ENCODE results near the gene ZNF232. TPM values are rescaled to one million over a fixed set of nuclear protein-coding genes. Genes with fewer than 3 reads are reported as not detected.

ZNF232 gene
- 7.2 and 7.3 TPM in 2 replicates for total RNA-seq

DNA sequence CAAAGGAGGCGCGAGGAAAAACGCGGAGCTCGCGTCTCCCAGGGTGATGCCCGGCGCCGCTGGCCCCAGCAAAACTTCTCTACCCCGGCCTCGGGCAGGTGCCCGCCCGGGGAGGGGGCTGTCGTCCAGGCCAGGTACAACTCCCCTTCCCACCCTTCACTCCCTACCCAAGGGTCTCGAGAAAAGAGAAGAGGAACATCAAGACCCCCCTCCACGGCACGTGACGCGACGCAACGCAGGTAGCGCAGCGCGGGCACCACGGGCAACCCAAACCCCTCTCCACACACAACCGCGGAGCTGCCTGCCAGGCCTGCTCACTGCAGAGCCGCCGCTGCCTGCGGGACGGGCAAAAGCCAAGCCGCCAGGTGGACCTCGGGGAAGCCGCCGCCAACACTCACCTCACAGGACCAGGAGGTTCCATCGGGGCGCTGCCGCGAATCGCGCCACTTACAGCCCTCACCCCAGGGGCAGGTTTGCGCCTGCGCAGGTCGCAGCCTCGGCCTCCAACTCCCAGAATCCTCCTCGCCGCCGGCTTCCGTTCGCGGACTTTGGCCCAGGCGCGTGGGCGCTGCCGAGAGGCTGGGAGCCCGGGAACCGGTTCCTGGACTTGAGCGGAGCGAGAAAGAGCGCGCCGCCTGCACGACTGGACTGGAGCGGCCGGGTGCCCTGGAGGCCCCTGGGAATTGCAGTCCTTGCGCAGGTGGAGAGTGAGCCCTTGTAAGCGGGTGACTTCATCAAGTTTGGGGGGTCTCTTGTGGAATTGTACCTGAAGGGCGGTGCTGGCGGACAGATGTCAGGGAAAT lies at the start of gene ZNF232:
ZNF232 (minus strand) TSS at position 477 of the 803 bp plus-strand sequence; CDS start at position 421, 56 bp downstream.

DNA sequence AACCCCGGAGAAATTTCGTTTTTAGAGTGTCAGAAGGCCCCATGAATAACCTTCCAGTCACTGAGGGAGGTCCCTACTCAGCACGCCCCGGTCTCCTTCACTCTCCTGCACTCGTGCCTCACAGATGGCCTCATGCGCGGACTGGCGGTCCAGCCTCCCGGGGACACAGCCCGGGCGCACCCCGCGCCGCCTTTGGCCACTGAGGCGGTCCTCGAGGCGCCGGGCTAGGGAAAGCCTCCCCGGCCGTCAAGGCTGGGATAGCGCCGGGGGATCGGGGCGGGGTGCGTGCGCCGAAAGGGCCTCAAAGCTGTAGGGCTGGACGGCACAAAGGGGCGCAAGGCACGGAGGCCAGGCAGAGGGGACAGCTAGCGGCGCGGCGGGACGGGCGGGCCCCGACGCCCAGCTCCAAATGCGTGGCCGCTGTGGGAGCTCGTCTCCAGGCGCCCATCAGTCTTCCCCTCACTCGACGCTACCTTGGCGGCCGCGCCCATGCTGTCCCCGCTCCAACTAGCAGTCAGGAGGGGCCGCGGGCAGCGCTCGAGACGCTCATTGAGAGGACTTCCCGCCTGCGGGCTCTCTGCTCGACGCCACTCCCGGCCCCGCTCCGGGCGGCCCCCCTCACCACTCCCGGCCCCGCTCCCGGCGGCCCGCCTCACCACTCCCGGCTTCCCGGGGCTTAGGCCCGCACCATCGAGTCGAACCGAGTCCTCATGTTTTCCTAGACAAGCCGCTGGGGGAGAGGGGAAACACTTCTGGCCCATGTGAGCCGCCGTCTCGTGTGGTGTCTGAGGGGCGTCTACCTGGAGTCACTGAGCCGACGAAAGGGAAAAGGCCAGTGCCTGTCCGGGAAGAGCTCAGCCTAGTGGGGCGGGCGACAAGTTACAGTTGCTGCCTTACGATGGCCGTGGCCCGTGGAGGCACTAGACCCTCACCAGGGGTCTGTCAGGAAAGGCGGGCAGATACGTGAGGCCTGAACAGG lies 4.3 kb upstream of the ZNF232 start, which contains the start of gene USP6:
USP6 (plus strand) TSS at position 360 of the 979 bp plus-strand sequence. CDS start 14,336 bp downstream, outside the sequence.

DNA sequence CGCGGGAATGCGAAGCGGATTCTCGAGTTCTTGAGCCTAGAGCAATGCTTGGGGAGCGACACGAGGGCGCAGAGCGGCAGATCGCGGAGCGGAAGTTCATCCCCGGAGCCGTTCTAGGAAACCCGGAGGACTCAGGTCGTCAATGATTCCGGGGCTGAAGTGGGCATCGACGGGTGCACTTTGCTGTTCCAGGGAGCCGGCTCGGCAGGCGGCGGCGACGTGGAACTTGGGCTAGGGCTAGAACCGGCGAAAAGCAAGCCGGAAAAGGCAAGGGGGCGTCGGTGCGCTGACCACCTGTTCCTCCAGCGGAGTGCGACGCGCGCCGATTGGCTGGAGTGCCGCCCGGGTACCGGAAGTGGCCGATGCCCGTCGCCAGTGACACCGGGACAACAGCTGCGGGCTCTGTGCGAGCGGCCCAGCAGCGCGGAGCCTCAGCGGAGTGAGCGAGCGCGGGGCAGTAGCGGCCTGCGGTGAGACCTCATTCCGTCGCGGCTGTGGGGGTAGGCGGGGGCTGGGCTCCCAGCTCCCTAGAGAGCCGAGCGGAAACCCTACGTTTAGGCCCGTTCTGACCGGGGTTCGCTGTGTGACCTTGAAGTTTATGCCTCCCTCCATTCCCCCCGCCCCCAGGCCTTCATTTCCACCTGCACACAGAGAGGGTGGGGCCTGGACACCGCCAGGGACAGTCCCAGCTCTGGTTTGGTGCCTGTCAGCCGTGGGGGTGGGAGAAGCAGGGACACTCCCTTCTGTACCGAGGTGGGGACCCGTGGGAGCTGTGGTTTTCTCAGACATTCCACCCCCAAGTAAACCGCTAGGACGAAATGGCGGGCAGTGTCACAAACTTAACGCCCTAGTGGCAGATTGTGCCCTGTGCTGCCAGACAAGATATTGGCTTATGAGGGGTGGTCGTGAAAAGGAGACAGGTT lies 33.3 kb downstream of the ZNF232 start, which contains the start of gene ZFP3:
ZFP3 (plus strand) TSS at position 362 of the 923 bp plus-strand sequence. CDS start 13,038 bp downstream, outside the sequence.

Small RNA genes lying within 50 kb of the gene (small RNA-seq; reads per million reads assigned to genes)
- gene AC012146.4: not detected

Other genes with a start within 250 kb of the ZNF232 start
- 0.37 and 0.59 TPM in 2 replicates for gene C17orf107, start 212.3 kb downstream of the ZNF232 start, total RNA-seq
- gene CHRNE, start 208.8 kb downstream of the ZNF232 start, total RNA-seq: 0.37 TPM in 1 of 2 replicates, not detected in the other
- not detected in 2 replicates for gene GP1BA, start 179.6 kb downstream of the ZNF232 start, total RNA-seq
- gene SLC25A11, start 171.8 kb downstream of the ZNF232 start, total RNA-seq: 50.0 and 50.2 TPM in 2 replicates
- gene RNF167, start 171.6 kb downstream of the ZNF232 start, total RNA-seq: 29.4 and 29.9 TPM in 2 replicates
- gene PFN1, start 163.3 kb downstream of the ZNF232 start, total RNA-seq: 412 and 494 TPM in 2 replicates
- 1.1 and 1.6 TPM in 2 replicates for gene ENO3, start 160.8 kb downstream of the ZNF232 start, total RNA-seq
- gene SPAG7, start 144.1 kb downstream of the ZNF232 start, total RNA-seq: 30.1 and 37.5 TPM in 2 replicates
- 10.3 and 20.3 TPM in 2 replicates for gene CAMTA2, start 124.2 kb downstream of the ZNF232 start, total RNA-seq
- gene INCA1, start 114.4 kb downstream of the ZNF232 start, total RNA-seq: 0.37 TPM in 1 of 2 replicates, not detected in the other
- 38.6 and 50.8 TPM in 2 replicates for gene KIF1C, start 113.9 kb downstream of the ZNF232 start, total RNA-seq
- gene SLC52A1, start 76.5 kb downstream of the ZNF232 start, total RNA-seq: under 0.01 TPM in 1 of 2 replicates, not detected in the other
- 1.5 and 2.0 TPM in 2 replicates for gene ZFP3, start 33.4 kb downstream of the ZNF232 start, total RNA-seq
- not detected in 2 replicates for gene USP6, start 4.2 kb upstream of the ZNF232 start, total RNA-seq
- gene ZNF594, start 80.0 kb upstream of the ZNF232 start, total RNA-seq: 5.1 and 6.6 TPM in 2 replicates
- not detected in 2 replicates for gene SCIMP, start 123.0 kb upstream of the ZNF232 start, total RNA-seq
- 34.2 and 45.7 TPM in 2 replicates for gene RABEP1, start 170.4 kb upstream of the ZNF232 start, total RNA-seq

All from subcutaneous preadipocyte (primary cell).